GM19324 (cell line): Measurements from ENCODE around the gene TENM4.

Experiments
- ATAC-seq: cut with Tn5 transposase; IDR thresholded peaks from one replicate; pipeline ENCODE4 v1.9.1; 2021; ENCODE audit warnings: mild to moderate bottlenecking, moderate library complexity; ENCODE audit not compliant: unreplicated experiment, low FRiP score

TENM4 gene

GRCh38 chr11:79453617-79454016 lies 12.8 kb upstream of the TENM4 start:
- no peak for ATAC-seq

GRCh38 chr11:79449040-79449439 lies 8.2 kb upstream of the TENM4 start:
- no peak for ATAC-seq

- no peak for ATAC-seq
These were observed 6.4 kb upstream of the TENM4 start for GRCh38 chr11:79447038-79447786.

GRCh38 chr11:79444923-79445322 lies 4.1 kb upstream of the TENM4 start:
- no peak for ATAC-seq

- ATAC-seq: no peak
These were observed 638 bp upstream of the TENM4 start for GRCh38 chr11:79441461-79441875.

GRCh38 chr11:79439886-79440570 lies 802 bp downstream of the TENM4 start:
- ATAC-seq: no peak

GRCh38 chr11:79439410-79439885 lies 1.4 kb downstream of the TENM4 start:
- no peak for ATAC-seq

- ATAC-seq: no peak
These were observed 2.0 kb downstream of the TENM4 start for GRCh38 chr11:79438631-79439409.

GRCh38 chr11:79437981-79438630 lies 2.7 kb downstream of the TENM4 start:
- no peak for ATAC-seq

- no peak for ATAC-seq
These were observed 3.4 kb downstream of the TENM4 start for GRCh38 chr11:79437278-79437980.

- ATAC-seq: no peak
These were observed 3.9 kb downstream of the TENM4 start for GRCh38 chr11:79436919-79437277.

GRCh38 chr11:79434283-79434682 lies 6.5 kb downstream of the TENM4 start:
- no peak for ATAC-seq

GRCh38 chr11:79432138-79432537 lies 8.7 kb downstream of the TENM4 start:
- ATAC-seq: no peak

- ATAC-seq: no peak
These were observed 9.3 kb downstream of the TENM4 start for GRCh38 chr11:79431535-79431934.

GRCh38 chr11:79430280-79430679 lies 10.6 kb downstream of the TENM4 start:
- no peak for ATAC-seq

GRCh38 chr11:79428406-79428805 lies 12.4 kb downstream of the TENM4 start:
- no peak for ATAC-seq

GRCh38 chr11:79427611-79428327 lies 13.1 kb downstream of the TENM4 start:
- no peak for ATAC-seq

GRCh38 chr11:79427126-79427525 lies 13.7 kb downstream of the TENM4 start:
- no peak for ATAC-seq

- no peak for ATAC-seq
These were observed 15.4 kb downstream of the TENM4 start for GRCh38 chr11:79425463-79425862.

GRCh38 chr11:79423736-79424135 lies 17.1 kb downstream of the TENM4 start:
- ATAC-seq: no peak
